Neural cell (in vitro differentiated cells): ENCODE data around the gene FANCC.

Experiments used
- CTCF ChIP-seq: fragments of 450-650 bp; IDR thresholded peaks from 2 replicates; pipeline ENCODE4 v1.5.1; 2014; ENCODE audit warnings: antibody characterized with exemption, mild to moderate bottlenecking, moderate library complexity; ENCODE audit not compliant: poor library complexity, severe bottlenecking
- EZH2 ChIP-seq: fragments of 200-600, 300-800 bp; shearing (Covaris generic), sonication (generic); IDR thresholded peaks from 2 replicates; pipeline ENCODE4 v1.6.1; 2014; ENCODE audit warnings: antibody characterized with exemption, low read length, borderline replicate concordance, mild to moderate bottlenecking; ENCODE audit not compliant: insufficient read depth, poor library complexity, severe bottlenecking
- POLR2AphosphoS5 ChIP-seq: IDR thresholded peaks from 2 replicates; pipeline ENCODE4 v1.6.1; 2012
- REST ChIP-seq: IDR thresholded peaks from 2 replicates; pipeline ENCODE4 v1.6.1; 2012; ENCODE audit warnings: borderline replicate concordance

DNA sequence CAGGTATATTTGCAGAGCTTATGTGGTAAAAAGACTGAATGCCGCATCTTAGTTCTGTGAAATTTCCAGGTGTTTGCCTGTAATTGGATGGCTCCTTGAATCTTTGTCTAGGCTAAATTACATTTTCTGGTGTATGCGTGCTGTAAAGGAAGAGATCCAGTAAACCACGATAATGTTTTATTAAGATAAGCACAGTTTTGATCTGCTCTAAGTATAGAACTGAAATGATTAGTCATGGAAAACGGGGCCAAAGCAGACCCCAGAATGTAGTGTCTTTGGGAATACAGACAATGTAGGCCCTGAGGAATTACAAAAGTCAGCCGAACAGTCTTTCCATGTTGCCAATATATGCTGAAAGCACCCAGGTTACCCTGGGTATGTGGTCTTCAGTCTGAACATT lies 257.3 kb downstream of the FANCC start:
- TF ChIP-seq CTCF (no peak), EZH2 (no peak), REST (no peak), POLR2AphosphoS5 (no peak)
